ENCODE results near the gene CPO. TPM values are rescaled to one million over a fixed set of nuclear protein-coding genes. Genes with fewer than 3 reads are reported as not detected.

CPO gene
- polyA plus RNA-seq, 1 of the 3 experiments (the other 2 are of a cell fraction), result not detected

GRCh38 chr2:206970589-206971360, 31.5 kb downstream of the CPO start:
- 69% methylated on average over 7 of the region's 7 CpGs for WGBS (ENCODE audit: low lambda C conversion rate)
- DNase-seq, result no peak
- CTCF ChIA-PET, result interaction anchor here (1.4 to 2.7 kb wide), 3 partner anchors 12 to 186 kb away, joined by 3 to 11 read pairs (median 6); no protein-coding TSS in a partner anchor
- H3K4me1 ChIP-seq (ENCODE audit: control insufficient read depth in 1 of 2, insufficient read depth in 2 of 2, low read depth in 1 of 2, low read length in 1 of 2), result no peaks in the 10 kb centered on the region; a peak in 1 of 4 replicates
- no peaks in the 10 kb centered on the region for H3K9me2 ChIP-seq
- no peak overlapping the region for H3K9ac ChIP-seq
- no peak overlapping the region for H2AFZ ChIP-seq (ENCODE audit: low read depth)
- H3K79me2 ChIP-seq (ENCODE audit: insufficient read depth), result no peaks in the 10 kb centered on the region
- no peak overlapping the region for H3K4me3 ChIP-seq (ENCODE audit: low read depth in 2 of 2, low read length in 1 of 2)
- H3K27ac ChIP-seq (ENCODE audit: low read depth in 2 of 2, low read length in 1 of 2), result no peak overlapping the region
- no peaks in the 10 kb centered on the region for H3K36me3 ChIP-seq (replicated peaks in 1 of 2; ENCODE audit: control insufficient read depth in 1 of 2, insufficient read depth in 2 of 2, low read length in 1 of 2)
- POLR2A ChIA-PET, result no interaction called here
- no peak overlapping the region for H3K4me2 ChIP-seq
- H3K27me3 ChIP-seq (ENCODE audit: insufficient read depth), result no peaks in the 10 kb centered on the region
- no peaks in the 10 kb centered on the region for H3F3A ChIP-seq (replicated peaks; ENCODE audit: insufficient read depth)
- no peaks in the 10 kb centered on the region for H3K9me3 ChIP-seq
- TF ChIP-seq RFX5 (IDR thresholded peaks at IDR 0.05; ENCODE audit: low read length), result no peak
- TF ChIP-seq TCF12 (IDR thresholded peaks at IDR 0.05), result no peak
- no peak for TF ChIP-seq YY1 (IDR thresholded peaks at IDR 0.05; ENCODE audit: low read depth)
- no peaks in the 10 kb centered on the region for H4K20me1 ChIP-seq (ENCODE audit: insufficient read depth)

GRCh38 chr2:206971805-206972204, 32.5 kb downstream of the CPO start:
- H3K9ac ChIP-seq, result no peak overlapping the region
- H3K79me2 ChIP-seq (ENCODE audit: insufficient read depth), result no peaks in the 10 kb centered on the region
- H3K9me3 ChIP-seq, result no peaks in the 10 kb centered on the region
- no peaks in the 10 kb centered on the region for H3K9me2 ChIP-seq
- TF ChIP-seq REST (IDR thresholded peaks at IDR 0.05; ENCODE audit: low read depth, low read length) (no peak), FOSL2 (IDR thresholded peaks at IDR 0.05; ENCODE audit: borderline replicate concordance, low read depth) (no peak), JUND (IDR thresholded peaks at IDR 0.05) (no peak), RCOR1 (IDR thresholded peaks at IDR 0.05; ENCODE audit: low read length) (no peak), RAD21 (IDR thresholded peaks at IDR 0.05; ENCODE audit: low read length) (no peak), GABPA (IDR thresholded peaks at IDR 0.05; ENCODE audit: low read depth) (no peak), PBX3 (IDR thresholded peaks at IDR 0.05) (no peak), MEF2A (IDR thresholded peaks at IDR 0.05; ENCODE audit: borderline replicate concordance, low read depth) (no peak), GATA2 (CRISPR knock-in tag; IDR thresholded peaks at IDR 0.05) (no peak), NFIC (IDR thresholded peaks at IDR 0.05; ENCODE audit: borderline replicate concordance) (no peak), MXI1 (IDR thresholded peaks at IDR 0.05; ENCODE audit: low read depth, low read length) (no peak), USF1 (IDR thresholded peaks at IDR 0.05; ENCODE audit: borderline replicate concordance, low read depth) (no peak), FOXJ3 (CRISPR knock-in tag; IDR thresholded peaks at IDR 0.05) (no peak), CHD2 (IDR thresholded peaks at IDR 0.05; ENCODE audit: low read length, partially characterized antibody) (no peak), YY1 (IDR thresholded peaks at IDR 0.05; ENCODE audit: low read depth) (no peak), POLR2AphosphoS5 (IDR thresholded peaks at IDR 0.05; ENCODE audit: low read depth, low read length) (no peak), USF2 (IDR thresholded peaks at IDR 0.05; ENCODE audit: borderline replicate concordance, low read depth, low read length) (no peak)
- no peaks in the 10 kb centered on the region for H3K27me3 ChIP-seq (ENCODE audit: insufficient read depth)
- 73% methylated on average over 3 of the region's 3 CpGs for WGBS (ENCODE audit: low lambda C conversion rate)
- no peaks in the 10 kb centered on the region for H4K20me1 ChIP-seq (ENCODE audit: insufficient read depth)
- POLR2A ChIA-PET, result no interaction called here
- no peak overlapping the region for H3K4me2 ChIP-seq
- DNase-seq, result no peak
- no peaks in the 10 kb centered on the region for H3F3A ChIP-seq (replicated peaks; ENCODE audit: insufficient read depth)
- H3K4me1 ChIP-seq (ENCODE audit: control insufficient read depth in 1 of 2, insufficient read depth in 2 of 2, low read depth in 1 of 2, low read length in 1 of 2), result no peaks in the 10 kb centered on the region; a peak in 2 of 4 replicates
- no peak overlapping the region for H2AFZ ChIP-seq (ENCODE audit: low read depth)
- H3K36me3 ChIP-seq (replicated peaks in 1 of 2; ENCODE audit: control insufficient read depth in 1 of 2, insufficient read depth in 2 of 2, low read length in 1 of 2), result no peaks in the 10 kb centered on the region
- no peak overlapping the region for H3K4me3 ChIP-seq (ENCODE audit: low read depth in 2 of 2, low read length in 1 of 2)
- H3K27ac ChIP-seq (ENCODE audit: low read depth in 2 of 2, low read length in 1 of 2), result no peak overlapping the region
- CTCF ChIA-PET, result interaction anchor here (1.4 kb wide), 2 partner anchors 171 to 185 kb away, joined by 3 to 6 read pairs; no protein-coding TSS in a partner anchor
